G401 (cell line): Measurements from ENCODE around the gene GATA3. TPM values are rescaled to one million over a fixed set of nuclear protein-coding genes. Genes with fewer than 3 reads are reported as not detected.
"Not testable (repeated sequence)": the region's sequence is repeated elsewhere in the genome, so short reads cannot be mapped to it uniquely, and the experiment has no call there.

Source experiments
- DNase-seq: peaks from one replicate; pipeline ENCODE4 v3.0.0-alpha.2; 2015; ENCODE audit warnings: low spot score
- in situ Hi-C: cut with HindIII; loops from 2 replicates; pipeline ENCODE4 v1.10.0; 2016; ENCODE audit warnings: low sequenced_read_pairs, mixed read lengths
- total RNA-seq: library from RNA; depleted of rRNA; stranded (reverse); fragments of >200 nt; shearing (Covaris generic); gene quantifications from 2 replicates; pipeline ENCODE4 v1.2.3, GENCODE V29; 2014; rRNA removed

The GATA3 gene
- not detected in 2 replicates for total RNA-seq

GRCh38 chr10:8054494-8055407 lies at the start of gene GATA3:
Gene GATA3 (plus strand): TSS chr10:8054688. CDS start chr10:8055656, 968 bp downstream.
- in situ Hi-C loops, result no loop called here
- no peak for DNase-seq

GRCh38 chr10:8006274-8006999 lies 48.1 kb upstream of the GATA3 start:
- in situ Hi-C loops, result no loop called here
- no peak for DNase-seq

GRCh38 chr10:8009031-8009430 lies 45.5 kb upstream of the GATA3 start:
- DNase-seq, result no peak
- in situ Hi-C loops, result no loop called here

GRCh38 chr10:8013006-8013405 lies 41.5 kb upstream of the GATA3 start:
- DNase-seq, result no peak
- in situ Hi-C loops, result no loop called here

GRCh38 chr10:8013619-8014018 lies 40.9 kb upstream of the GATA3 start:
- no peak for DNase-seq
- in situ Hi-C loops, result no loop called here

GRCh38 chr10:8014649-8015048 lies 39.8 kb upstream of the GATA3 start:
- no peak for DNase-seq
- in situ Hi-C loops, result no loop called here

- DNase-seq, result no peak
- in situ Hi-C loops, result no loop called here
These were observed 37.2 kb upstream of the GATA3 start for GRCh38 chr10:8017277-8017676.

GRCh38 chr10:8023321-8023720 lies 31.2 kb upstream of the GATA3 start:
- in situ Hi-C loops, result no loop called here
- no peak for DNase-seq

- no peak for DNase-seq
- in situ Hi-C loops, result no loop called here
These were observed 30.6 kb upstream of the GATA3 start for GRCh38 chr10:8023851-8024250.

GRCh38 chr10:8026349-8027259 lies 27.9 kb upstream of the GATA3 start:
- in situ Hi-C loops, result no loop called here
- no peak for DNase-seq

- DNase-seq, in situ Hi-C loops: not testable (repeated sequence)
These were observed 23.3 kb upstream of the GATA3 start for GRCh38 chr10:8031211-8031610.

- in situ Hi-C loops, result no loop called here
- DNase-seq, result no peak
These were observed 21.9 kb upstream of the GATA3 start for GRCh38 chr10:8032558-8032957.

GRCh38 chr10:8033812-8034465 lies 20.5 kb upstream of the GATA3 start:
- in situ Hi-C loops, result no loop called here

GRCh38 chr10:8034466-8035005 lies 20.0 kb upstream of the GATA3 start:
- in situ Hi-C loops, result no loop called here
- DNase-seq, result no peak

More at GRCh38 chr10:8033812-8034465, 20.5 kb upstream of the GATA3 start:
- no peak for DNase-seq

GRCh38 chr10:8035006-8035640 lies 19.4 kb upstream of the GATA3 start:
- no peak for DNase-seq
- in situ Hi-C loops, result no loop called here

GRCh38 chr10:8035641-8036470 lies 18.6 kb upstream of the GATA3 start:
- in situ Hi-C loops, result no loop called here
- DNase-seq, result no peak

GRCh38 chr10:8036506-8037198 lies 17.8 kb upstream of the GATA3 start:
- in situ Hi-C loops, result no loop called here
- no peak for DNase-seq
